Spleen (tissue), 11 donors: ENCODE results near the gene DIP2C. TPM values are rescaled to one million over a fixed set of nuclear protein-coding genes. Genes with fewer than 3 reads are reported as not detected.

ENCODE experiments used
- DNase-seq: peaks from one replicate; pipeline ENCODE4 v3.0.0-alpha.2; 2020
- H3K27ac ChIP-seq, 8 donors: fragments of 200-600 bp; sonication (generic) in 7 of 8; 1 replicate in 4 of 8; 2 replicates in 4 of 8; pipeline versions ENCODE4 v1.5.0 to v1.8.0; 2016 to 2021; ENCODE audit warnings: inconsistent platforms in 4 of 8, mild to moderate bottlenecking in 4 of 8, moderate library complexity in 1 of 8
- H3K27me3 ChIP-seq, 7 donors: fragments of 200-600 bp; sonication (generic) in 6 of 7; replicated peaks in 1 of 7; 1 replicate in 4 of 7; 2 replicates in 3 of 7; pipeline versions ENCODE4 v1.5.0 to v1.8.0; 2016 to 2021; ENCODE audit warnings: inconsistent platforms in 3 of 7, mild to moderate bottlenecking in 1 of 7
- H3K36me3 ChIP-seq, 6 donors: fragments of 200-600 bp; sonication (generic) in 5 of 6; 1 replicate in 4 of 6; 2 replicates in 2 of 6; pipeline versions ENCODE4 v1.5.0 to v1.8.0; 2016 to 2021; ENCODE audit warnings: inconsistent platforms in 2 of 6
- H3K4me1 ChIP-seq, 6 donors: fragments of 200-600 bp; sonication (generic) in 5 of 6; 1 replicate in 3 of 6; 2 replicates in 3 of 6; pipeline versions ENCODE4 v1.5.0 to v1.8.0; 2016 to 2021; ENCODE audit warnings: inconsistent platforms in 3 of 6
- H3K4me3 ChIP-seq, 8 donors: fragments of 200-600 bp; sonication (generic) in 7 of 8; 1 replicate in 4 of 8; 2 replicates in 4 of 8; pipeline versions ENCODE4 v1.5.0 to v1.8.0; 2016 to 2021; ENCODE audit warnings: inconsistent platforms in 4 of 8, mild to moderate bottlenecking in 4 of 8, moderate library complexity in 2 of 8
- H3K9me3 ChIP-seq, 8 donors: fragments of 200-600 bp; sonication (generic) in 7 of 8; 1 replicate in 4 of 8; 2 replicates in 4 of 8; pipeline versions ENCODE4 v1.5.0 to v1.8.0; 2016 to 2021; ENCODE audit warnings: inconsistent platforms in 4 of 8
- POLR2A ChIP-seq, 3 donors: fragments of 450-650 bp; IDR thresholded peaks; one replicate each; pipeline ENCODE4 v1.5.1; 2017; ENCODE audit warnings: antibody characterized with exemption in 3 of 3, mild to moderate bottlenecking in 1 of 3
- POLR2AphosphoS5 ChIP-seq, 3 donors: sonication (generic); formaldehyde crosslinking; IDR thresholded peaks; one replicate each; pipeline ENCODE4 v1.5.1; 2017; ENCODE audit warnings: antibody characterized with exemption in 3 of 3
- WGBS, 5 donors: extraction: QIAGEN DNeasy Blood & Tissue Kit in 3 of 5; methylation state at CpG; one replicate each; pipeline versions ENCODE4 v1.1.5 to v1.1.7; 2013 to 2018; 5-methylcytosine and 5-hydroxymethylcytosine counted together
- intact Hi-C: fragments of 100-400 bp; cut with DNase I; formaldehyde crosslinking; loops from one replicate; pipeline ENCODE4 v1.15.0; 2023; ENCODE audit warnings: low total_unique reads
- polyA plus RNA-seq, 3 donors: library from polyadenylated mRNA; stranded (reverse); fragments of 200-250 nt; gene quantifications; one replicate each; pipeline ENCODE4 v1.2.1, GENCODE V29; 2013
- total RNA-seq, 7 donors: library from RNA; depleted of rRNA in 3 of 7; stranded (reverse); fragments of >200 nt in 3 of 7; fragmentation: NEBNext Ultra II Directional in 4 of 7; extraction: Animal tissue kit (Norgen Biotek cat#: 25700) in 4 of 7; gene quantifications; one replicate each; pipeline versions ENCODE4 v1.1.0 to v1.2.1, GENCODE V29; 2016 to 2021
- TF ChIP-seq, protein P1 (sequence below), 11 experiments: fragments of 200-600 bp in 7 of 11; fragments of 450-650 bp in 4 of 11; sonication (generic) in 4 of 11; IDR thresholded peaks in 8 of 11; conservative IDR thresholded peaks in 3 of 11; 1 replicate in 7 of 11; 2 replicates in 4 of 11; pipeline versions ENCODE4 v1.4.0 to v1.8.0; 2016 to 2021; ENCODE audit warnings: antibody characterized with exemption in 11 of 11, inconsistent platforms in 4 of 11, mild to moderate bottlenecking in 1 of 11
- donor health status: healthy with polysubstance abuse.
- donor health status: DM: no; HTN: no; CAD: no; lungs with moderate emphysema.
- donor health status: DM: no; HTN: no; CAD: no.
- donor health status: Bipolar disorder and iron deficiency.
- donor health status: healthy.
- donor health status: DM: no; HTN: no; CAD: no.
- donor health status: DM: yes; HTN: yes; CAD: no.

Gene DIP2C
- total and polyA plus RNA-seq, 10 donors = 2.2 to 13.1 (median 9.0) TPM

DNA sequence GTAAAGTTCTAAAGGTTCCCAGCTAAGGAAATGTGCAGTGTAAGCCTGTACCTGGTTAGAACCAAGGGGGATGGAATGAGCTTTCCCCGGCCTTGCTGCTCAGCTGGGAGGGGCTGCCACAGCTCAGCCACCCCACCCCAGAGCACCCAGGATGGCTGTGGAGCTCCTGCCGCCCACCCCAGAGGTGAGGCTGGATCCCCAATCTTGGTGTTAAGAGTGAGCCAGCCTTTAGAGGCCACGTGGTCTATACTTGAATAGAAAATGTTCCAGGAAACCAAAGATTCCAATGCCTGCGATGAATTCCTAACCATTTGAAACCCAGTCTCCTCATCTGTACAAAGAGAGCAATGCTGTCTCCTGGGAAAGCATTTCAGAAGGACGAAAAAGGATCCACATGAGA is 16.5 kb downstream of the DIP2C start:
- Histone ChIP-seq H3K4me3 (no peak overlapping the region), H3K4me1 (peaks cover 0 to 4% (median 0%) of the 10 kb centered on the region in 6 donors), H3K36me3 (no peaks in the 10 kb centered on the region), H3K9me3 (peaks cover 0 to 3% (median 0%) of the 10 kb centered on the region in 8 donors), H3K27me3 (no peaks in the 10 kb centered on the region), H3K27ac (no peak overlapping the region)
- intact Hi-C loops = no loop called here
- 68 to 86% (median 84%) methylated on average over 5 of the region's 5 CpGs for WGBS, 5 donors
- no peak for TF ChIP-seq POLR2A (IDR thresholded peaks at IDR 0.05)
- TF ChIP-seq, protein P1, sequence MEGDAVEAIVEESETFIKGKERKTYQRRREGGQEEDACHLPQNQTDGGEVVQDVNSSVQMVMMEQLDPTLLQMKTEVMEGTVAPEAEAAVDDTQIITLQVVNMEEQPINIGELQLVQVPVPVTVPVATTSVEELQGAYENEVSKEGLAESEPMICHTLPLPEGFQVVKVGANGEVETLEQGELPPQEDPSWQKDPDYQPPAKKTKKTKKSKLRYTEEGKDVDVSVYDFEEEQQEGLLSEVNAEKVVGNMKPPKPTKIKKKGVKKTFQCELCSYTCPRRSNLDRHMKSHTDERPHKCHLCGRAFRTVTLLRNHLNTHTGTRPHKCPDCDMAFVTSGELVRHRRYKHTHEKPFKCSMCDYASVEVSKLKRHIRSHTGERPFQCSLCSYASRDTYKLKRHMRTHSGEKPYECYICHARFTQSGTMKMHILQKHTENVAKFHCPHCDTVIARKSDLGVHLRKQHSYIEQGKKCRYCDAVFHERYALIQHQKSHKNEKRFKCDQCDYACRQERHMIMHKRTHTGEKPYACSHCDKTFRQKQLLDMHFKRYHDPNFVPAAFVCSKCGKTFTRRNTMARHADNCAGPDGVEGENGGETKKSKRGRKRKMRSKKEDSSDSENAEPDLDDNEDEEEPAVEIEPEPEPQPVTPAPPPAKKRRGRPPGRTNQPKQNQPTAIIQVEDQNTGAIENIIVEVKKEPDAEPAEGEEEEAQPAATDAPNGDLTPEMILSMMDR (IDR thresholded peaks at IDR 0.05 in 8 of 11, conservative IDR thresholded peaks at IDR 0.05 in 3 of 11) = no peak
- no peak for TF ChIP-seq POLR2AphosphoS5 (IDR thresholded peaks at IDR 0.05)
- DNase-seq = no peak

DNA sequence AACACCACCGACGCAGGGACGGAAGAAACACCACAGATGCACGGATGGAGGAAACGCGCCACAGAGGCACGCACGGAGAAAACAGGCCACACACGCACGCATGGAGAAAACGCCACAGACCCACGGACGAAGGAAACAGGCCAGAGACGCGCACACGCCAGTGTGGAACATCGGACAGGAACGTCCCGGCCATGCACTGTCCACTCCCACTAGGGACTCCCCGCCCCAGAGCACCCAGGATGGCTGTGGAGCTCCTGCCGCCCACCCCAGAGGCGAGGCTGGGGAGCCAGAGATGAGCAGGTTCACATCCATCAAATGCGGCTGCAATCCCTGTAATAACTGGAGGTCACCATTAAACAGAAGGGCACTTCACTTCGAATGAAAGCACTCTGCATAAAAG is 17.3 kb downstream of the DIP2C start:
- Histone ChIP-seq H3K4me1 (no peaks in the 10 kb centered on the region), H3K4me3 (no peak overlapping the region), H3K36me3 (no peaks in the 10 kb centered on the region), H3K27me3 (no peaks in the 10 kb centered on the region), H3K9me3 (peaks cover 0 to 3% (median 0%) of the 10 kb centered on the region in 8 donors), H3K27ac (no peak overlapping the region)
- DNase-seq = no peak
- TF ChIP-seq, protein P1 (IDR thresholded peaks at IDR 0.05 in 8 of 11, conservative IDR thresholded peaks at IDR 0.05 in 3 of 11) = no peak
- no peak for TF ChIP-seq POLR2A (IDR thresholded peaks at IDR 0.05)
- no peak for TF ChIP-seq POLR2AphosphoS5 (IDR thresholded peaks at IDR 0.05)
- WGBS, 5 donors = 91 to 97% (median 95%) methylated on average over 24 of the region's 24 CpGs
- intact Hi-C loops = no loop called here

DNA sequence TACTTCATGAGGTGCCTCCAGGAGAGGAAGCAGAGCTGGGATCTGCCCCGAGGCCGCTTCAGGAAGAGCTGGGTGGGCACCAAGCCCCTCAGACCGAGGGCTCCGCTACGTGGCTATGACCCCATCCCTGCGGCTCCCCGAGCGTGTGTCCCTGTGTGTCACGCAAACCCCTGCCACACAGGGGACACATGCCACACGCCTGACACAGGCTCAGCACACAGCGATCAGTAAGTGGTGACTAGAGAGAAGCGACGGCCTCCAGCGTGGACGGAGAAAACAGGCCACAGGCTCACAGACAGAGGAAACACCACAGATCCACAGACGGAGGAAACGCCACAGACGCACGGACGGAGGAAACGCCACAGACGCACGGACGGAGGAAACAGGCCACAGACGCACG is 18.5 kb downstream of the DIP2C start:
- no peak overlapping the region for H3K4me3 ChIP-seq
- no peak overlapping the region for H3K27ac ChIP-seq
- H3K9me3 ChIP-seq = peaks cover 0 to 3% (median 0%) of the 10 kb centered on the region in 8 donors
- TF ChIP-seq, protein P1 (IDR thresholded peaks at IDR 0.05 in 8 of 11, conservative IDR thresholded peaks at IDR 0.05 in 3 of 11) = no peak
- TF ChIP-seq POLR2AphosphoS5 (IDR thresholded peaks at IDR 0.05) (no peak), POLR2A (IDR thresholded peaks at IDR 0.05) (no peak)
- intact Hi-C loops = no loop called here
- no peaks in the 10 kb centered on the region for H3K36me3 ChIP-seq
- no peaks in the 10 kb centered on the region for H3K4me1 ChIP-seq
- no peak for DNase-seq
- H3K27me3 ChIP-seq = no peaks in the 10 kb centered on the region
- WGBS, 5 donors = 88 to 90% (median 89%) methylated on average over 26 of the region's 26 CpGs

DNA sequence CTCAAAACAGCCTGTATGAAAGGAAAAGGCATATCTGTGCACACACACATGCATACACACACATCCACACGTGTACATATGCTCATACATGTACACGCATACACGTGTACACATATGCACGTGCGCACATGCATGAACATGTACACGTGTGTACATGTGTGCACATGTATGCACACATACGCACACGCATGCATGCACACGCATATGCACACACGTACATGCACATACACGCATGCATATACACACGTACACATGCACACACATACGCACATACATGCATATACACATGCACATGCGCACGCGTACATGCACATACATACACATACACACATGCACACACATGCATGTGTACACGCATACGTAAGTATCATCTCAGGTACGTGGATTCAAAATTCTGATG is 19.4 kb downstream of the DIP2C start:
- TF ChIP-seq POLR2AphosphoS5 (IDR thresholded peaks at IDR 0.05) (no peak), POLR2A (IDR thresholded peaks at IDR 0.05) (no peak)
- TF ChIP-seq, protein P1 (IDR thresholded peaks at IDR 0.05 in 8 of 11, conservative IDR thresholded peaks at IDR 0.05 in 3 of 11) = no peak
- intact Hi-C loops = no loop called here
- no peaks in the 10 kb centered on the region for H3K27me3 ChIP-seq
- H3K4me3 ChIP-seq = no peak overlapping the region
- H3K27ac ChIP-seq = no peak overlapping the region
- H3K4me1 ChIP-seq = no peaks in the 10 kb centered on the region
- 89 to 92% (median 91%) methylated on average over 19 of the region's 19 CpGs for WGBS, 5 donors
- no peaks in the 10 kb centered on the region for H3K36me3 ChIP-seq
- DNase-seq = no peak
- peaks cover 0 to 3% (median 0%) of the 10 kb centered on the region in 8 donors for H3K9me3 ChIP-seq
